BJ (cell line): ENCODE results near the gene GRIK1. TPM values are rescaled to one million over a fixed set of nuclear protein-coding genes. Genes with fewer than 3 reads are reported as not detected.

ENCODE experiments used
- CTCF ChIA-PET: fragments of 350-600 bp; formaldehyde crosslinking; extraction: SDS; loops from one replicate; lab custom pipeline; 2021; ENCODE audit warnings: antibody characterized with exemption, inconsistent platforms; lab: Yijun Ruan, JAX
- POLR2A ChIA-PET: fragments of 300-600 bp; sonication (Branson Sonifier 250); formaldehyde crosslinking; extraction: SDS; loops from one replicate; lab custom pipeline; 2021; ENCODE audit warnings: antibody characterized with exemption; lab: Charles Lee
- DNase-seq: peaks from one replicate; pipeline ENCODE4 v3.0.0-alpha.2; 2011; ENCODE audit warnings: low read depth
- H3K27me3 ChIP-seq: 2 replicates; pipeline ENCODE4 v1.6.0; 2011; ENCODE audit warnings: low read length; ENCODE audit not compliant: control insufficient read depth, insufficient read depth
- H3K36me3 ChIP-seq: 2 replicates; pipeline ENCODE4 v1.5.1; 2011; ENCODE audit warnings: low read length; ENCODE audit not compliant: control insufficient read depth, insufficient read depth
- H3K4me3 ChIP-seq: 2 replicates; pipeline ENCODE4 v1.5.1; 2011; ENCODE audit warnings: low read depth, mild to moderate bottlenecking, control low read depth, low read length
- CTCF ChIP-seq: IDR thresholded peaks from 2 replicates; pipeline ENCODE4 v1.5.1; 2011; ENCODE audit warnings: low read depth, mild to moderate bottlenecking, control low read depth, inconsistent platforms, low read length, moderate library complexity; ENCODE audit not compliant: insufficient read depth
- polyA plus RNA-seq: library from polyadenylated mRNA; depleted of rRNA; stranded (reverse); fragments of >200 nt; gene quantifications from 2 replicates; pipeline ENCODE4 v1.2.3, GENCODE V29; 2011

Gene GRIK1
- polyA plus RNA-seq, 1 experiment = 0.04 TPM

- no peak for TF ChIP-seq CTCF
- ChIA-PET POLR2A (no interaction called here), CTCF (interaction anchor here (1.3 to 1.5 kb wide), 3 partner anchors 9 to 17 kb away, joined by 3 to 4 read pairs (median 4); no protein-coding TSS in a partner anchor)
- H3K36me3 ChIP-seq = no peaks in the 10 kb centered on the region
- DNase-seq = no peak
- H3K4me3 ChIP-seq = no peak overlapping the region
- no peaks in the 10 kb centered on the region for H3K27me3 ChIP-seq
Measured at GRCh38 chr21:29633756-29634155, 306.0 kb downstream of the GRIK1 start.

- DNase-seq = no peak
- ChIA-PET CTCF (interaction anchor here (1.7 to 1.8 kb wide), 2 partner anchors 9 to 219 kb away, joined by 4 read pairs; no protein-coding TSS in a partner anchor), POLR2A (no interaction called here)
- Histone ChIP-seq H3K36me3 (no peaks in the 10 kb centered on the region), H3K4me3 (no peak overlapping the region), H3K27me3 (no peaks in the 10 kb centered on the region)
- no peak for TF ChIP-seq CTCF
Measured at GRCh38 chr21:29630441-29630840, 309.4 kb downstream of the GRIK1 start.

- Histone ChIP-seq H3K4me3 (no peak overlapping the region), H3K27me3 (no peaks in the 10 kb centered on the region), H3K36me3 (no peaks in the 10 kb centered on the region)
- TF ChIP-seq CTCF = no peak
- ChIA-PET POLR2A (no interaction called here), CTCF (no interaction called here)
- DNase-seq = no peak
Measured at GRCh38 chr21:29627905-29628304, 311.9 kb downstream of the GRIK1 start.

- Histone ChIP-seq H3K27me3 (no peaks in the 10 kb centered on the region), H3K4me3 (no peak overlapping the region), H3K36me3 (no peaks in the 10 kb centered on the region)
- DNase-seq = peak; percentile 12
- TF ChIP-seq CTCF = no peak
- CTCF ChIA-PET = no interaction called here
- POLR2A ChIA-PET = interaction anchor here (0.6 kb wide), 1 partner anchor 96 kb away, joined by 4 read pairs; no protein-coding TSS in a partner anchor
Measured at GRCh38 chr21:29626801-29627470, 312.9 kb downstream of the GRIK1 start.

GRCh38 chr21:29625990-29626389, 313.8 kb downstream of the GRIK1 start:
- Histone ChIP-seq H3K4me3 (no peak overlapping the region), H3K27me3 (no peaks in the 10 kb centered on the region), H3K36me3 (no peaks in the 10 kb centered on the region)
- no peak for DNase-seq
- ChIA-PET POLR2A (no interaction called here), CTCF (no interaction called here)
- TF ChIP-seq CTCF = no peak
